NCI-H460 (cell line): ENCODE data around the gene CFAP77. TPM values are rescaled to one million over a fixed set of nuclear protein-coding genes. Genes with fewer than 3 reads are reported as not detected.

Source experiments
- DNase-seq: peaks from one replicate; pipeline ENCODE4 v3.0.0-alpha.2; 2016; ENCODE audit warnings: low read depth; ENCODE audit errors: extremely low read depth
- total RNA-seq: library from RNA; depleted of rRNA; stranded (reverse); fragments of >200 nt; shearing (Covaris generic); gene quantifications from 2 replicates; pipeline ENCODE4 v1.2.3, GENCODE V29; 2014

Gene CFAP77
- total RNA-seq, 1 experiment from 2014 or later = not detected

DNA sequence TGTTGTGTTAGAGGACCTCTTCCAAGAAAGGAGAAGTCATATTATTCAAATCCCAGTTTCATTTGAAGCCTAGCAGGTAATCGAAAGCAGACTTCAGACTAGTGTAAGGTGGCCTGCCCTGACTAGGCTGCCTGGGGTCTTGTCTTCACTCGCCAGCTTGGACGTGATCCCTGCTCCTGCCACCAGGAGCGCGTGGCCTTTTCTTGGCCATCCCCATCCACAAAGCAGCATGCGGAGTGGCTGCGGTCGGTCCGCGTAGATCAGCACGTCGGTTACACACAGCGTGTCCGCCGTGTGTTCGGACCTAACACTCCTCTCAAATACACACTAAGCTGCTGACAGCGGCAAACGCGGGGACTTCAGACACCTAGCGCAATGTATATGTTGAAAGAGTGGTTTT is 37.3 kb downstream of the CFAP77 start:
- no peak for DNase-seq

DNA sequence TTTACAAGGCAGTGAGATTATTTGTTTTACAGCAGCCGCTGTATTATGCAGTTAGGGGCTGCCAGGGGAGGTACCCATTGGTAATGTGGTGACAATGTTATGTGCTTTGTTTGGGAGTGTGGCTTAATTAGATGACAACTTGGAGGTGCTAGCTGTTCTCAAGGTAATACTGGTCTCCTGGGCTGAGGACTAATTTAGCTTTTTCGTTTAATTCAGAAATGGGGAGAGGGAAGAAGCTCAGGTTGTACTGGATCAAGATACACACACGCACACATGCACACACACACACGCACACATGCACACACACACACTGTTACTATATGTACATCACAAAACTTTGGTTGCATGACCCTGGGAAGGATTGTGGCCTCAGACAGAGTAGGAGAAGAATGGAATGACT is 37.9 kb downstream of the CFAP77 start:
- no peak for DNase-seq

- DNase-seq = no peak
Observed at GRCh38 chr9:132451276-132451675, 41.3 kb downstream of the CFAP77 start.

DNA sequence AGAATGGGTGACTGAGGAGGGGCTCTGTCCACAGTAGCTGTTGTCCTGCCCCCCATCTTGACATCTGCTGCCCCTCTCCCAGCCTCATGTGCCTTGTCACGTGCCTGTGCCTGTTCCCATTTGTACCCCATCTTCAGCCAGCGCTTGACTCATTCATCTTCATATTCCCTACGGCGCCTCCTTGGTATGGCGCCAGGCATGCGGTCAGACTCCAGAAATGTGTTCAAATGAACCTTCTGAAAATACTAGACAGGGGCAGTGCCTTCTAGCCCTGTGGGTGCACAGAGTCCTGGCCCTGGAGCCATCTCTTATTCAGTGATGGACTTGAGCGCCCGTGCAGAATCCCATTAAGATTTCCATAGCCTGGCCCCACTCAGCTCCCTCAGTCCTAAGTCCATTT is 46.2 kb downstream of the CFAP77 start:
- DNase-seq = no peak

DNA sequence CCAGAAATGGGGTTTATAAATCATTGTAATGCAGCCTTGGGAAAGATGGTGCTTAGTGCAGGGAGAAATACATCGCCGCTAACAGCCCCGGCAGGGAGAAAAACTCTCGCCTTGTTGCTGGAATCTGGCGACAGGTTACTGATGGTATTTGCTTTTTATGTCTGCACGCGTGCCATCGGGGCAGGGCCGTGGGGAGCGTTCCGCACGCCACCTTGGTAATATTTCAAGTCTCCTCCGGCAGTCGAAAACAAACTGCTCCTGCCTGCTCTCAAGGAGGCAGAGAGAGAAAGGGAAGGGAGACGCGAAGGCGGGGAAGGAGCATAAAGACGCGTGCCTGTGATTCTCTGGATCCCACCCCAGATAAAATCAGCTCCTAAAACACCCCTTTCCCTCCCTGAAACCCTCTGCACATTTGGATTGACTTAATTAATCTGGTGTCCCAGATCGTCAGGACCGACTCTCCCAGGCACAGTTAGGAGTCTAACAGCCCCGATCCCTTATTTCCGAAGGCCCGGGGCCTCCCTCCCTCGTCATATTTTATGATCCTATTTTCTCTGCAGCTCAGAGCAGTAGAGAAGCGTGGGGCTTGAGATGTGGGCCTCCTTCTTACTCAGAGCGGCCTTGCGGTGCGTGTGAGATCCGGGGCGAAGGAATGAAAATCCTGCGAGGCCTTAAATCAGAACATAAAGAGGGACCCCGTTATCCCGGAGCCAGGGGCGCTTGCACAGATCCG is 47.7 kb downstream of the CFAP77 start:
- DNase-seq = no peak

DNA sequence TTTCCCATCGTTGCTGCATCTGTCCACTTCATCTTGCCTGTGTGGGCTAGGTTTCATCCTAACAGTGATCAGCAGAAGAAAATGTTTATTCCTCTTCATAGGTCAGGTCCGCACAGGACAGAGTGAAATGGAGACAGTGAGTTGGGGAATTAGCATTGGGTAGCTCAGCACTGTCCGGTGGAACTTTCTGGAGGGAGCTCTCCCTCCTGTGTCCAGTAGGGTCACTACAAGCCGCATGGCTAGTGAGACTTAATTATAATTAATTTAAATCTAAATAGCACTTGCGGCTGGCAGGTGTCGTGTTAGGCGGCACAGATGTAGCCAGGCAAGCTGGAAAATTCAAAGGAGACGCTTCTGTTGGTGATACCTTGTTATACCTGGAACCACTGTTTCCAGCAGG is 48.4 kb downstream of the CFAP77 start:
- DNase-seq = no peak

DNA sequence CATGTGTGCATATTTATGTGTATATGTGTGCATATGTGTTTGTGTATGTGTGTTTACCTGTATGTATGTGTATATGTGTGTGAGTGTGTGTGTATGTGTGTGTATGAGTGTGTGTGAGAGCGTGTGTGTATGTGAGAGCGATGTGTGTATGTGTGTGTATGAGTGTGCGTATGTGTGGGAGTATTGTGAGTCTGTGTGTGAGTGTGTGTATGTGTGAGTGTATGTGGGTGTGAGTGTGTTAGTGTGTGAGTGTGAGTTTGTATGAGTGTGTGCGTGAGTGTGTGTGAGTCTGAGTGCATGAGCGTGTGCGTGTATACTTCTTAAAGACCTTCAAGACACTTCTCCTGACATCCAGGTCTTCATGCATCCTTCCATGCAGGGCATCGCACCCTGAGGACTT is 49.6 kb downstream of the CFAP77 start:
- no peak for DNase-seq

DNA sequence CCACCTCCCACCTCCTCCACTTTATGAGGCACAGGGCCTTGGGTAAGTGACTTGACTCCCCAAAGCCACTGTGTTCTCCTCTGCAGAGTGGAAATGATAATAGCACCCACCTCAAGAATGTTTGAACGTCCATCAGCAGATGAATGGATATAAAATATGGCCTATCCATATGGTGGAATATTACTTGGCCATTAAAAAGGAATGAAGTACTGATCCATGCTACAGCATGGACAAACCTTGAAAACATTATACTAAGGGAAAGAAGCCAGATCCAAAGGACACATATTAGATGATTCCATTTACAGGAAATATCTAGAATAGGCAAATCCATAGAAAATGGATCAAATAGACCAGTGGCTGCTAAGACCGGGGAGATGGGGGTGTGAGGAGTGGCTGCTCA is 50.2 kb downstream of the CFAP77 start:
- no peak for DNase-seq

- no peak for DNase-seq
Observed at GRCh38 chr9:132461281-132461896, 51.4 kb downstream of the CFAP77 start.

GRCh38 chr9:132461971-132462370 is 52.0 kb downstream of the CFAP77 start:
- DNase-seq = no peak

DNA sequence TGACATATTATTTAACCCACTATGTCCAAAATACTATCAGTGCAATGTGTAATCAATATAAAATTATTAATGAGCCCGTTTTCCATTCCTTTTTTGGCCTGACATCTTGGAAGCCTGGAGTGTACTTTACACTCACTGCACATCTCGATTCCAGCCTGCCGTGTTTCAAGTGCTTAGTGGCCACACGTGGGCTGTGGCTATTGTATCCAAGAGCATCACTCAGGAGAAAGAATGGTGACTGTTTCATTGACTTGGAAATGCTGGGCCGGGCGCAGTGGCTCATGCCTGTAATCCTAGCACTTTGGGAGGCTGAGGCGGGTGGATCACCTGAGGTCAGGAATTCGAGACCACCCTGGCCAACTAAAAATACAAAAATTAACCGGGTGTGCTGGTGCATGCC is 54.5 kb downstream of the CFAP77 start:
- DNase-seq = no peak

DNA sequence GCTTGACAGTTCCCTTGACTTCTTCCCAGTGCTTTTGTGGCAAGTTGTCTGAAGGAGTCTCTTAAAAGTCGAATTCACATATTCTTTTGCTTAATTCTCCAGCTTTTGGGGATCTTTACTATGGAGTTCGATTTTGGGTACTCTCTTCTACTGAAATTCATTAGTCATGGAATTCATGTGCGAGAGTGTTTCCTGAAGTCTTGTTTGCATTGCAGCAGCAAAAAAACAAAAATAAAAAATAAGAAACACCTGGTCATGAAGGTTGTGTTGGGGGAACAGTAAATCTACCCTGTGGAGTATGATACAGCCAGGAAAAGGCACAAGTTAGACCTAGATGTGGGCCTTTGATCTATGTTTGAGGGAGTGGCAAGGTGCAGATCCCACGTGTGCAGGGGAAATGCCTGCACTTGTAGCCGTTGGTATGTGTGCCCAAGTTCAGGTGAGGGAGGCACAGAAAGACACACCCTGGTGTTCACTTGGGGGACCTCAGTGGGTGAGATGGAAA is 55.2 kb downstream of the CFAP77 start:
- no peak for DNase-seq

- no peak for DNase-seq
Observed at GRCh38 chr9:132472199-132472598, 62.2 kb downstream of the CFAP77 start.

- DNase-seq = no peak
Observed at GRCh38 chr9:132472599-132472998, 62.6 kb downstream of the CFAP77 start.

DNA sequence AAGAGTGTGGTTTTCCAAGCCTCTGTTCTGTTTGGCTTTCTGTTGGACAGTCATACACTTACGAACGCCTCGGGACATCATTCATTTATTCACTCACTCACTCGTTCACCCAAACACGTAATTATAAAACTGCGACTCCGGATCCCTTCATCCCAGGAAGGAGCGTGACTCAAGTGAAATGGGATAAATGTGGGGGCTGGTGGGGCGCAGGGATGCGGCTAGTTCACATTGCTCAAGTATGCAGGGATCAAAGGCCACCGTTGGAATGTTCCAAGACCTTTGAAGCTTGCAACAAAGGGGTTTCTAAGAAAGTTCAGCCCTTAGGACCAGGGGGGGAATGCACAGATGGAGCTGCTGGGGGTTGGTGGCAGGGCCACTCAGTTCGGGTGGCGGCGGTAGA is 64.2 kb downstream of the CFAP77 start:
- DNase-seq = no peak

DNA sequence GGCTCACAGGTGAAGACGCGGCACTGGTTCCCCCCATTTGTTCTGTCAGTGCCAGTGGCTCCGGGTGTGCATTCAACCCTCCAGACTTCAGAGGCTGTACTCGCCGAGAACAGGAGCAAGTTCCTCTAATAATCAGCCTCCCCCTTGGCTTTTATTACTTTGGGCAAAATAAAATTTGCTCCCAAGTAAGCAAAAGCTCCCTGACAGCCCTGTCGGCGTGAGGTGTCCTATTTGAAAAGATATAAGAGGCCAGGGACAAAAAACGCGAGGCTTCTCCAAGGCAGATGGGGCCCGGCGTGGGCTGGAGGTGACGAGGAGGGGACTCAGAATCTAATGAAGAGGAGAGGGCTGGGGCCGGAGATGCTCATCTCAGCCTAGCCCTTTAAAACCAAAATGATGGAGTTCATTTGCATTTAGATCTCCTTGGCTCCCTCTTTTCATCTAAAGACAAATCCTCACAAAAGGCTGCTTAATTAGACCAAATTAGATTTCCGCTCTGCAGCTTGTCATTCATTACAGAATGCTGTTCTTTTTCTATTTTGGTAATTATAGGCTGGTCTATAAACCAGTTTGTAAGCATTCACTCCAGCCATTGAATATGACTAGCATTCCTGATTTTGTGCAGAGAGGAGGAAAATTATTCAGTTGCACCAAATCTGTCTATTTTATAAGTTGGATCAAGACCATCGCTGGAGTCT is 68.5 kb downstream of the CFAP77 start:
- DNase-seq = no peak

DNA sequence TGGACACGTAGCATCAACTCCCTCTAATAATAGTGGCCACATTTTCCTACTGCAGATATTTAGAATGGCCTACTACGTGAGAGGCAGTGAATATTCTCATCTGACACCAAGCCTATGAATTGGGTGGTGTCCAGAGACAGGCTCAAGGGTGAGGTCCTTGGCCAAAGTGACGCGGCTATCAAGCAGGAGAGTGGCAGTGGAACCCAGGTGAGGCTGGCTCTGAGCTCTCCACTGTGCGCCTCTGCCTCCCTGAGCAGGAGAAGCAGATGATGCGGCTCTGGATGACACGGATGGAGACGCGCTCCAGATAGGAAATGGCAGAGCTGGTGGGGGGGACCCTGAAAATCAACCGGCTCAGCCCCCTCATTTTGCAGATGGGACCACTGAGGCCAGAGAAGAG is 69.7 kb downstream of the CFAP77 start:
- DNase-seq = no peak

DNA sequence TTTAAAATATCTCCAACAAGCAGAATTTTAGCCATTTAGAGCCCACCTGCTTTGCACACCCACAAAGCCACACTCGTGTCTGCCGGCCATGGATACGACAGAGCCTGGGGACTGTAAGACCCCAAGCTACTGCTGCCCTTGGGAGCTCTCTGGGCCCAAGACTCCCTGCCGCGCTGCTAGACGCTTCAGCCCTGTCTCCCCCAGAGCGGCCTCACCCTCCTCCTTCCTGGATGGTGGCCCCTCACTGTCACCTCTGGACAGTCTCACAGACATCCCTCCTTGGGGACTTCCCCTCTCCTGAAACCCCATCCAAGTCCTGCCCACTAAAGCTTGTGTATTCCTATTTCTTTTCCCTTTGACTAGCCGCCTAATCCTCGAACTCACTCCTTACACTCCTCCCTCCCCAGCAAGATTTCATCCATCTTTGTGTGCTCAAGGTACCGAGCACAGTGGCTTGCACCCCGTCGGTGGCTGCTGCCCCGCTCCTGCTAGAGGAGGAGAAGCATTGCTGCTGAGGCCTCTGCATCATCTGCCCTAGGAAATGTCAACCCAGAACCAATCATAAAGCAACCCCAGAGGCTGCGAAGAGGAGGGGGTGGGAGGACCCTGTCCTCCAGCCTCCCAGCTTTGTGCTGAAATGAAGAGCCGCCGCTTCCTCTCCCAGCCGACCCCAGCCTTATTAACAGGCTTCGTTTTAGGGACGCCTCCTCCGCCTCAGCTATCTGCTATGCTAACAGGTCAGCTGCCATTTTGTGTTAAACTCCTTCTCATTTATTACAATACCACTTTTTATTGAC is 71.2 kb downstream of the CFAP77 start:
- DNase-seq = no peak

- no peak for DNase-seq
Observed at GRCh38 chr9:132482196-132482813, 72.3 kb downstream of the CFAP77 start.

DNA sequence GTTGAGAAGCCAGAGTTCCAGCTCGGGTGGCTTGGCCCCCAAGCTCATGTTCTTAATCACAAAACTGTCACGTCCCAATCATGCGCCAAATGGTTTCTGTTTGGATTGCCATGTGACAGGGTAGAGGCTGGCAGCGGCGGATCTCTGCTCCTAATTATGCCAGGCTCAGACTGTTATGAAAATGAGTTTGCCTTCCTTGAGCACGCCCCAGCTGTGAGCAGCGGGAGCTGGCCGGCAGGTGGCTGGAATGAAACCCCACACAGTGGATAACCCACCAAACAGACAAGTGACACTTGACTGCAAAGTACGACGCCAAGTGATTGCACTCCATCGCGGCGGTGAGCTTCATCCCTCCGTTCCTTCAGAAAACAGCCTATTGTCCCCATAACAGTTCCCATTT is 75.4 kb downstream of the CFAP77 start:
- no peak for DNase-seq
